Heart right ventricle (tissue), 16 donors: ENCODE results near the gene C5orf58. TPM values are rescaled to one million over a fixed set of nuclear protein-coding genes. Genes with fewer than 3 reads are reported as not detected.
A peak's percentile ranks its signal among the peaks of the same experiment; 100 is the strongest.

Source experiments
- ATAC-seq, 8 donors: fragments of 200-7000 bp; cut with Tn5 transposase; one replicate each; pipeline ENCODE4 v1.9.1; 2020; ENCODE audit warnings: mild to moderate bottlenecking in 8 of 8, moderate library complexity in 8 of 8, moderate number of reproducible peaks in 1 of 8
- DNase-seq, 2 donors: peaks; one replicate each; pipeline ENCODE4 v3.0.0-alpha.2; 2020
- H3K27ac ChIP-seq, 10 donors: fragments of 200-600 bp; sonication (generic) in 2 of 10; one replicate each; pipeline versions ENCODE4 v1.5.0 to v1.8.0; 2020 to 2022; ENCODE audit warnings: mild to moderate bottlenecking in 3 of 10
- H3K27me3 ChIP-seq, 7 donors: fragments of 200-600 bp; one replicate each; pipeline ENCODE4 v1.8.0; 2021 to 2022; ENCODE audit warnings: mild to moderate bottlenecking in 2 of 7
- H3K36me3 ChIP-seq, 9 donors: fragments of 200-600 bp; sonication (generic) in 1 of 9; one replicate each; pipeline versions ENCODE4 v1.5.0 to v1.8.0; 2020 to 2022; ENCODE audit warnings: mild to moderate bottlenecking in 2 of 9
- H3K4me1 ChIP-seq, 9 donors: fragments of 200-600 bp; sonication (generic) in 1 of 9; one replicate each; pipeline versions ENCODE4 v1.5.0 to v1.8.0; 2020 to 2022; ENCODE audit warnings: mild to moderate bottlenecking in 4 of 9
- H3K4me3 ChIP-seq, 10 donors: fragments of 200-600 bp; sonication (generic) in 2 of 10; one replicate each; pipeline versions ENCODE4 v1.5.0 to v1.8.0; 2020 to 2022; ENCODE audit warnings: mild to moderate bottlenecking in 7 of 10, moderate library complexity in 2 of 10
- H3K9me3 ChIP-seq, 11 donors: fragments of 200-600 bp in 10 of 11; sonication (generic) in 2 of 11; one replicate each; pipeline versions ENCODE4 v1.5.0 to v1.8.0; 2013 to 2022; ENCODE audit warnings: mild to moderate bottlenecking in 2 of 11, control low read depth in 1 of 11, moderate library complexity in 1 of 11
- CTCF ChIP-seq, 9 donors: fragments of 200-600 bp; sonication (generic) in 2 of 9; IDR thresholded peaks; one replicate each; pipeline versions ENCODE4 v1.5.0 to v1.8.0; 2021 to 2022; ENCODE audit warnings: antibody characterized with exemption in 9 of 9, mild to moderate bottlenecking in 5 of 9, moderate library complexity in 1 of 9
- WGBS, 2 donors: extraction: QIAGEN DNeasy Blood & Tissue Kit; methylation state at CpG; one replicate each; pipeline ENCODE4 v1.1.7; 2013; ENCODE audit warnings: inconsistent platforms in 1 of 2; 5-methylcytosine and 5-hydroxymethylcytosine counted together
- intact Hi-C, 10 donors: fragments of 100-400 bp; cut with DNase I; formaldehyde crosslinking; loops; one replicate each; pipeline versions ENCODE4 v1.11.1 to v1.14.2; 2022
- polyA plus RNA-seq, 2 donors: library from polyadenylated mRNA; stranded (reverse); fragments of 200-250 nt; gene quantifications; one replicate each; pipeline ENCODE4 v1.2.3, GENCODE V29; 2013
- total RNA-seq, 10 donors: library from RNA; stranded (reverse); fragmentation: NEBNext Ultra II Directional in 3 of 10; extraction: Animal tissue kit (Norgen Biotek cat#: 25700) in 3 of 10; gene quantifications; one replicate each; pipeline versions ENCODE4 v1.2.1 to v1.2.4, GENCODE V29; 2021 to 2023
- donor health status: Arrhythmogenic right ventricular cardiomyopathy.
- donor health status: ischemic (EF 13 %, LVEDD 7.1; RV severe dilation, severe dysfunction).
- donor health status: healthy with polysubstance abuse.
- donor health status: DM: no; HTN: yes; CAD: no.
- donor health status: DM: no; HTN: no; CAD: no.
- donor health status: ischemic (EF 25% LVEDD 6.9; RV normal size, moderate dysfunction).
- donor health status: ischemic (EF 25% LVEDD 5.7; RV mildly dilated, moderate dysfunction).
- donor health status: healthy.
- donor health status: DM: yes; HTN: yes; CAD: no.
- donor health status: Ischemic cardiomyopathy.
- donor health status: ischemic (EF 35%, LVEDD 5.7; RV mildly dilated, moderate dysfunction).
- donor health status: nonischemic (EF 11% LVEDD 7.7; RV severe dilation, severe dysfunction).
- donor health status: DM: yes; HTN: yes; CAD: no.
- donor health status: PGD.
- donor health status: ischemic (EF 29% LVEDD 5.4; RV normal size, mild dysfunction).
- donor health status: nonischemic (EF 23%, LVEDD 6.1; RV moderate dilation, normal function).

Gene C5orf58
- total and polyA plus RNA-seq, 12 donors = 0.56 to 1.1 TPM; not detected in 10

DNA sequence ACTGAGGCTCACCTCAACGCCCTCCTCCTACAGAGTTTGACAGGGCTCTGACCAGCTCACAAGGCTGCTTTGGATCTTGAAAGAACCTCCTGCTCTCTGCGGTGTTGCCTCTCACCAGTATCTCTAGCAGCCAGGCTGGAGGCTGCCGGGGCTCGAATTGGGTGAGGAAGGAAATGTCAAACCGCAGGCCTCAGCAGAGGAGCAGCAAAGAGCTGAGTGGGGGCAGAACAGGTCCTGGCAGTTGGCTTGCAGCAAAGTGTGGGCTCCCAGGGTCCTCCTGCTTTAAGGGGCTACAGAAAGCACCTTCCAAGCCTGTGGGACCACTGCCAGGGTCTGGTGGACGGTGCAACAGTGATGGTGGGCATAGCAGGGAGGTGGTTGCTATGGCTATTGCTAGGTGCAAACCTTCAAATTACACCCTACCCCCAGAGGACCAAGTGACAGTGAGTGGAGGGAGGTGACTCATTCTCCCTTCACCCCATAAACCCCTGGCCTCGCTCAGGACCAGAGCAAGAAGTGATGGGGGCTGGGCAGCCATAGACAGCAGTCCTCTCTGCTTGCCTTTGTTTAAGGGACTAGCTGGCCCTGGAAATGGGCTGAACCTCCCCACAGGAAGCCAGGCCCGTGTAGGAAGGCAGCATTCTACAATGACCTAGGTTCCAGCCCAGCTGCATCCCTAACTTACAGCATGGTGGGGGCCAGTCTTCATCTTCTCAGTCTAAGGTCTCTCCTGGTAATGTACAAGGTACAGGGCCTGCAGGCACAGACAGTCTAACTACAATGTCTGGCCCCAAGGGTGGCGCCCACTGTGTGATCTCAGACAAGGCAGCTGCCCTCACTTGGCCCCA, 46.0 kb downstream of the C5orf58 start:
- intact Hi-C loops = loop anchor here in 2 of 10 donors (5.0 kb wide), 2 partner anchors 58 to 68 kb away; no protein-coding TSS in a partner anchor
- peak overlapping the region in 1 of 10 donors; percentile 26 for H3K4me3 ChIP-seq
- H3K27me3 ChIP-seq = no peaks in the 10 kb centered on the region
- peaks cover 0 to 7% (median 0%) of the 10 kb centered on the region in 11 donors for H3K9me3 ChIP-seq
- H3K27ac ChIP-seq = peak overlapping the region in 5 of 10 donors; percentile 6 to 87 (median 29)
- WGBS, 2 donors = 66 to 78% methylated on average over 9 of the region's 9 CpGs
- ATAC-seq (peak; percentile 44 to 74 (median 58)), DNase-seq (peak; percentile 33 to 46)
- H3K36me3 ChIP-seq = peaks cover 0 to 74% (median 0%) of the 10 kb centered on the region in 9 donors
- H3K4me1 ChIP-seq = peaks cover 0 to 97% (median 20%) of the 10 kb centered on the region in 9 donors
- TF ChIP-seq CTCF (IDR thresholded peaks at IDR 0.05) = no peak

DNA sequence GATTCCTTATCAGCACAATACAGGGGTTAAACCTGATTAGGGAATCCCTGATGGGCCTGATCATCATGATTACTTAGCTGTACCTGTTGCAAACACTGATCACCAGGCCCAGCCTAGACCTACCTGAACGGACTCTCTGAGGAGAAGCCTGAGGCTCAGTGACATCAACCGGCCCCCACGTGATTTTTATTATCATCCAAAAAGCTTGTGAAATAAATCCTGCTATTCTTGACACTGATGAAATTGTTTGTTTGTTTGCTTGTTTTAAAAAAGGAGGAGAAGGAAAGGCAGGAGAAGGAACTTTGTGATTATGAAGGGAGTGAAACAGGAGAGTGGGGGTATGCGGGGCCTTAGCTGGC, 46.7 kb downstream of the C5orf58 start:
- no peak for DNase-seq
- H3K9me3 ChIP-seq = peaks cover 0 to 13% (median under 1%) of the 10 kb centered on the region in 11 donors
- H3K36me3 ChIP-seq = peaks cover 0 to 74% (median 0%) of the 10 kb centered on the region in 9 donors
- H3K27ac ChIP-seq = peak overlapping the region in 5 of 10 donors; percentile 6 to 87 (median 29)
- H3K4me3 ChIP-seq = peak overlapping the region in 1 of 10 donors; percentile 26
- no peak for TF ChIP-seq CTCF (IDR thresholded peaks at IDR 0.05)
- no peaks in the 10 kb centered on the region for H3K27me3 ChIP-seq
- peaks cover 0 to 97% (median 19%) of the 10 kb centered on the region in 9 donors for H3K4me1 ChIP-seq
- WGBS, 2 donors = 89 to 97% methylated on average over 4 of the region's 4 CpGs
- intact Hi-C loops = loop anchor here in 2 of 10 donors (5.0 kb wide), 2 partner anchors 58 to 68 kb away; no protein-coding TSS in a partner anchor
- ATAC-seq = no peak

GRCh38 chr5:170280011-170280493, 47.3 kb downstream of the C5orf58 start:
- DNase-seq (no peak), ATAC-seq (peak in 4 of 8 donors; percentile 25 to 66 (median 40))
- intact Hi-C loops = no loop called here
- H3K27me3 ChIP-seq = no peaks in the 10 kb centered on the region
- peaks cover 0 to 74% (median 0%) of the 10 kb centered on the region in 9 donors for H3K36me3 ChIP-seq
- H3K4me1 ChIP-seq = peaks cover 0 to 97% (median 19%) of the 10 kb centered on the region in 9 donors
- no peak overlapping the region for H3K4me3 ChIP-seq
- WGBS, 2 donors = 60 to 62% methylated on average over 6 of the region's 6 CpGs
- TF ChIP-seq CTCF (IDR thresholded peaks at IDR 0.05) = no peak
- H3K27ac ChIP-seq = peak overlapping the region in 3 of 10 donors; percentile 4 to 87 (median 30)
- H3K9me3 ChIP-seq = peaks cover 0 to 19% (median 6%) of the 10 kb centered on the region in 11 donors

DNA sequence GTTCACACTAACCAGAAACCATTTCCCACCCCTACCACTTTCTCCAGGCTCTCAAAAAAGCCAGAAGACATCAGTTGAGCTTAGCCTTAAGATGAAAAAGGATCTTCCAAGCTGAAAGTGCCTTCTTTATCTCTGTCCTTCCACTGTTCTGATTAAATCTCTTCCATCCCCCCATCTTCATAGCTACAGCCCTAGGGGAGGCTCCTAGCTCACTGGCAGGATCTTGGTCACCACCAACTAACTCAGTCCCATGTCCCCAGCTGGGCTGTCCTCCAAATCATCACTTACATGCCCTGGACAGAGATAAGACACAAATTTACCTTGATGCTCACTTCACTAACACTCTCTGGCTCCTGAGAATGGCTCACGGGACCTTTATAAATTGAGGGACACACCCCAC, 50.5 kb downstream of the C5orf58 start:
- no peak overlapping the region for H3K4me3 ChIP-seq
- peaks cover 0 to 28% (median 6%) of the 10 kb centered on the region in 11 donors for H3K9me3 ChIP-seq
- H3K36me3 ChIP-seq = peaks cover 0 to 86% (median 0%) of the 10 kb centered on the region in 9 donors
- intact Hi-C loops = no loop called here
- H3K27ac ChIP-seq = peak overlapping the region in 1 of 10 donors; percentile 28
- H3K27me3 ChIP-seq = no peaks in the 10 kb centered on the region
- peaks cover 0 to 99% (median 22%) of the 10 kb centered on the region in 9 donors for H3K4me1 ChIP-seq
- DNase-seq (no peak), ATAC-seq (no peak)
- 96 to 97% methylated on average over 1 of the region's 1 CpG for WGBS, 2 donors
- TF ChIP-seq CTCF (IDR thresholded peaks at IDR 0.05) = no peak
